ENCODE results near the gene PEMT. TPM values are rescaled to one million over a fixed set of nuclear protein-coding genes. Genes with fewer than 3 reads are reported as not detected.

The PEMT gene
- total and polyA plus RNA-seq, 2 donors (not counting 1 experiment from before 2014, with no cell fraction given), result 10.7 to 20.3 TPM

DNA sequence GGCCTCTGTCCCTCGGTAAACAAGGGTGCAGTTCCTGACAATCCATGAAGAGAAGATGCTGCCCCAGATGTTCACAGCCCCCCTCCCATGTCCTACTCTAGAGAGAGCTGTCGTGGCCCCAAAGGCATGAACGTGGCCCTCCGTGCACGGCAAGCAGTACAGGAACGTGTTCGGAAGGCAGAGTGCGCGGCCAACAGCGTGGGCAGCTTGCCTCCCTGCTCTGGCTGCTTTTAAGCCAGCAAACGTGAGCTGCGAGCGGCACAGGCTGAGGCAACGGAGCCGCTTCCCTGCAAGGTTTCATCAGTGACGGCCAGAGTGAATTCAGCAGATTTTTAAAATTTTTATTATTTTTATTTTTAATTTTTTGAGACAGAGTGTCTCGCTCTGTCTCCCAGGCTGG, 37.2 kb downstream of the PEMT start:
- Histone ChIP-seq H3K9ac (ENCODE audit: low read length) (no peak overlapping the region), H3K27ac (ENCODE audit: low read length in 2 of 2) (no peak overlapping the region), H3K9me3 (ENCODE audit: control extremely low read depth in 1 of 3, control insufficient read depth in 2 of 3, insufficient read depth in 1 of 3, low read length in 2 of 3) (no peaks in the 10 kb centered on the region), H3K27me3 (replicated peaks in 1 of 4; ENCODE audit: control extremely low read depth in 1 of 4, control insufficient read depth in 3 of 4, insufficient read depth in 4 of 4, low read length in 3 of 4) (no peaks in the 10 kb centered on the region), H3K4me3 (ENCODE audit: control extremely low read depth in 1 of 5, extremely low read depth in 1 of 5, insufficient read depth in 1 of 5, low read depth in 2 of 5, low read length in 4 of 5) (no peak overlapping the region), H3K4me1 (ENCODE audit: control insufficient read depth in 2 of 2, insufficient read depth in 2 of 2, low read length in 2 of 2) (no peaks in the 10 kb centered on the region), H3K36me3 (replicated peaks in 1 of 2; ENCODE audit: control extremely low read depth in 1 of 2, control insufficient read depth in 1 of 2, extremely low read depth in 1 of 2, insufficient read depth in 2 of 2, low read length in 1 of 2) (no peaks in the 10 kb centered on the region), H3K79me2 (ENCODE audit: control insufficient read depth, insufficient read depth, low read length) (no peaks in the 10 kb centered on the region), H3K4me2 (replicated peaks; ENCODE audit: low read depth, low read length, poor library complexity, severe bottlenecking) (no peak overlapping the region), H2AFZ (ENCODE audit: insufficient read depth, low read depth, low read length, poor library complexity, severe bottlenecking) (no peak overlapping the region), H4K20me1 (ENCODE audit: control insufficient read depth, insufficient read depth, low read length, poor library complexity, severe bottlenecking) (no peaks in the 10 kb centered on the region)
- Mint-ChIP-seq H3K27me3 (no peaks in the 10 kb centered on the region), H3K4me1 (no peaks in the 10 kb centered on the region), H3K27ac (no peak overlapping the region), H3K9me3 (ENCODE audit: insufficient read depth) (no peaks in the 10 kb centered on the region), H3K4me3 (no peak overlapping the region)
- 97% methylated on average over 14 of the region's 17 CpGs for WGBS (ENCODE audit: insufficient coverage)
- TF ChIP-seq, protein P1, sequence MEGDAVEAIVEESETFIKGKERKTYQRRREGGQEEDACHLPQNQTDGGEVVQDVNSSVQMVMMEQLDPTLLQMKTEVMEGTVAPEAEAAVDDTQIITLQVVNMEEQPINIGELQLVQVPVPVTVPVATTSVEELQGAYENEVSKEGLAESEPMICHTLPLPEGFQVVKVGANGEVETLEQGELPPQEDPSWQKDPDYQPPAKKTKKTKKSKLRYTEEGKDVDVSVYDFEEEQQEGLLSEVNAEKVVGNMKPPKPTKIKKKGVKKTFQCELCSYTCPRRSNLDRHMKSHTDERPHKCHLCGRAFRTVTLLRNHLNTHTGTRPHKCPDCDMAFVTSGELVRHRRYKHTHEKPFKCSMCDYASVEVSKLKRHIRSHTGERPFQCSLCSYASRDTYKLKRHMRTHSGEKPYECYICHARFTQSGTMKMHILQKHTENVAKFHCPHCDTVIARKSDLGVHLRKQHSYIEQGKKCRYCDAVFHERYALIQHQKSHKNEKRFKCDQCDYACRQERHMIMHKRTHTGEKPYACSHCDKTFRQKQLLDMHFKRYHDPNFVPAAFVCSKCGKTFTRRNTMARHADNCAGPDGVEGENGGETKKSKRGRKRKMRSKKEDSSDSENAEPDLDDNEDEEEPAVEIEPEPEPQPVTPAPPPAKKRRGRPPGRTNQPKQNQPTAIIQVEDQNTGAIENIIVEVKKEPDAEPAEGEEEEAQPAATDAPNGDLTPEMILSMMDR (IDR thresholded peaks at IDR 0.05), result no peak
- TF ChIP-seq EZH2 (IDR thresholded peaks at IDR 0.05; ENCODE audit: borderline replicate concordance, insufficient read depth, low read depth, low read length, poor library complexity, severe bottlenecking), result no peak
- intact Hi-C loops (cut with micrococcal nuclease), result no loop called here
- ChIA-PET CTCF (no interaction called here), POLR2A (no interaction called here)
- no peak for ATAC-seq (ENCODE audit: low read depth)
- DNase-seq, result no peak

DNA sequence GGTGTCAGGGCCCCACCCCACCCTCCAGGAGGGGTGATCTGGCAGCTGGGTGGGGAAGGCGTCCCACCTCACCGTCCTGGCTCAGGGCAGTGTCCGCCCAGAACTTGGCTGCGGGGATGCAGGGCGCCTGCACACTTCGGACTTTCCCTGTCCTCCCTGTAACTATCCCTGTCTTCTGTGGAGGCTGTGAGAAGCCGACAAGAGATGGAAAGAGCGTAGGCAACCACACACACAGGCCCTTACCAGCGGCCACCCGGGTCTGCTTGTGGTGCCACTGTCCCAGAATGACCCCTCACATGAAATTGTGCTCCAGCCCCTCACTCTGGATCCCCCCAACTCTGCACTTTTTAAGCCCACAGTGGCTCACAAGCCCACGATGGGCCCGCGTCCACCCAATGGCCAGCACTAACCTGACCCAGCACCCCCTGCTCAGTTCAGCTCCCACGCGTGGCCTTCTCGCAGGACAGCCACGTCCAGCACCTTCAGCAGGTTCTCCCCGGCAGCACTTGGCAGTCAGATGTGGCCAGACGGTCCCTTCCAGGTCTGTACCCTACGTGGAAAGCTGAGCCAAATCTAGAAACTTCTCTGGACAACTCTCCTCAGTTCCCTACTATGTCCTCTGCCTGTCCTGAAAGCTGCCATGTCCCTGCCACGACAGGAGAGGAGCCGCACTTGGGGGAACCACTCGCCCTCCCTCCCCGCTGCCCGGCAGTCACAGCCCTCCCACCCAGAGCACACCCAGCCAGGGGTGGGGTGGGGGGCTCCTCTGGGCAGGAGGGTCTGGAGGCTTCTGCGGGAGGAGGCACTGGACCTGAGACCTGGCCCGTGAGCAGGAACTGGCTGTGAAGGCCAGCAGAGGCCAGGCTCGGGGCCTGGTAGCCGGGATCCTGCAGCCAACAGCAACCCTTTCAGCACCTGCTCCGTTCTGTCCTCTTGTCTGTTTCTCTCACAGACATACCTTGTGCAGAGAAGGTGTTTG, 38.0 kb downstream of the PEMT start:
- H3K9ac ChIP-seq (ENCODE audit: low read length), result no peak overlapping the region
- no peaks in the 10 kb centered on the region for H3K4me1 ChIP-seq (ENCODE audit: control insufficient read depth in 2 of 2, insufficient read depth in 2 of 2, low read length in 2 of 2)
- no peaks in the 10 kb centered on the region for H3K27me3 ChIP-seq (replicated peaks in 1 of 4; ENCODE audit: control extremely low read depth in 1 of 4, control insufficient read depth in 3 of 4, insufficient read depth in 4 of 4, low read length in 3 of 4)
- CTCF ChIA-PET, result no interaction called here
- H3K9me3 ChIP-seq (ENCODE audit: control extremely low read depth in 1 of 3, control insufficient read depth in 2 of 3, insufficient read depth in 1 of 3, low read length in 2 of 3), result no peaks in the 10 kb centered on the region
- Mint-ChIP-seq H3K4me3 (no peak overlapping the region), H3K4me1 (no peaks in the 10 kb centered on the region), H3K9me3 (ENCODE audit: insufficient read depth) (no peaks in the 10 kb centered on the region), H3K27me3 (no peaks in the 10 kb centered on the region), H3K27ac (no peak overlapping the region)
- no peak overlapping the region for H3K4me2 ChIP-seq (replicated peaks; ENCODE audit: low read depth, low read length, poor library complexity, severe bottlenecking)
- H4K20me1 ChIP-seq (ENCODE audit: control insufficient read depth, insufficient read depth, low read length, poor library complexity, severe bottlenecking), result no peaks in the 10 kb centered on the region
- POLR2A ChIA-PET, result no interaction called here
- no peak overlapping the region for H3K4me3 ChIP-seq (ENCODE audit: control extremely low read depth in 1 of 5, extremely low read depth in 1 of 5, insufficient read depth in 1 of 5, low read depth in 2 of 5, low read length in 4 of 5)
- ATAC-seq (ENCODE audit: low read depth) (no peak), DNase-seq (no peak)
- H3K36me3 ChIP-seq (replicated peaks in 1 of 2; ENCODE audit: control extremely low read depth in 1 of 2, control insufficient read depth in 1 of 2, extremely low read depth in 1 of 2, insufficient read depth in 2 of 2, low read length in 1 of 2), result no peaks in the 10 kb centered on the region
- no peak overlapping the region for H3K27ac ChIP-seq (ENCODE audit: low read length in 2 of 2)
- TF ChIP-seq, protein P1 (IDR thresholded peaks at IDR 0.05), result no peak
- H3K79me2 ChIP-seq (ENCODE audit: control insufficient read depth, insufficient read depth, low read length), result no peaks in the 10 kb centered on the region
- H2AFZ ChIP-seq (ENCODE audit: insufficient read depth, low read depth, low read length, poor library complexity, severe bottlenecking), result no peak overlapping the region
- intact Hi-C loops (cut with micrococcal nuclease), result no loop called here
- 96% methylated on average over 29 of the region's 30 CpGs for WGBS (ENCODE audit: insufficient coverage)
